MM.1S (cell line): ENCODE results near the gene VEZT.
"Not testable (repeated sequence)": the region's sequence is repeated elsewhere in the genome, so short reads cannot be mapped to it uniquely, and the experiment has no call there.

ENCODE experiments used
- DNase-seq: peaks from one replicate; pipeline ENCODE4 v3.0.0-alpha.2; 2015
- H2AFZ ChIP-seq: fragments of 300-600 bp; sonication (generic); 2 replicates; pipeline ENCODE4 v1.6.0; 2016; ENCODE audit warnings: antibody characterized with exemption, low read length
- H3F3A ChIP-seq: fragments of 300-600 bp; sonication (generic); 2 replicates; pipeline ENCODE4 v1.6.1; 2016; ENCODE audit warnings: mild to moderate bottlenecking, antibody characterized with exemption, low read length, moderate library complexity, mixed read lengths; ENCODE audit not compliant: insufficient read depth
- H3K27ac ChIP-seq: fragments of 300-600 bp; sonication (generic); 2 replicates; pipeline ENCODE4 v1.5.1; 2016; ENCODE audit warnings: mild to moderate bottlenecking, low read length
- H3K27me3 ChIP-seq: fragments of 300-600 bp; sonication (generic); replicated peaks from 2 replicates; pipeline ENCODE4 v1.6.0; 2016; ENCODE audit warnings: low read length; ENCODE audit not compliant: insufficient read depth
- H3K36me3 ChIP-seq: fragments of 300-600 bp; sonication (generic); replicated peaks from 2 replicates; pipeline ENCODE4 v1.6.1; 2016; ENCODE audit warnings: mild to moderate bottlenecking, low read length, mixed read lengths; ENCODE audit not compliant: insufficient read depth
- H3K4me1 ChIP-seq: fragments of 300-600 bp; sonication (generic); 2 replicates; pipeline ENCODE4 v1.6.1; 2016; ENCODE audit warnings: low read length, mixed read lengths
- H3K4me2 ChIP-seq: fragments of 300-600 bp; sonication (generic); 2 replicates; pipeline ENCODE4 v1.6.0; 2016; ENCODE audit warnings: low read depth, low read length
- H3K4me3 ChIP-seq: fragments of 300-600 bp; sonication (generic); 2 replicates; pipeline ENCODE4 v1.5.1; 2016; ENCODE audit warnings: low read length, mixed read lengths
- H3K79me2 ChIP-seq: fragments of 300-600 bp; sonication (generic); 2 replicates; pipeline ENCODE4 v1.6.1; 2016; ENCODE audit warnings: mixed run types, low read length, mixed read lengths
- H3K9ac ChIP-seq: fragments of 300-600 bp; sonication (generic); 2 replicates; pipeline ENCODE4 v1.6.1; 2016; ENCODE audit warnings: low read length, mixed read lengths
- H3K9me2 ChIP-seq: fragments of 300-600 bp; sonication (generic); replicated peaks from 2 replicates; pipeline ENCODE4 v1.6.1; 2016; ENCODE audit warnings: mild to moderate bottlenecking, low read length, mixed read lengths; ENCODE audit not compliant: insufficient read depth
- H3K9me3 ChIP-seq: fragments of 300-600 bp; sonication (generic); replicated peaks from 2 replicates; pipeline ENCODE4 v1.6.1; 2016; ENCODE audit warnings: mild to moderate bottlenecking, low read length, mixed read lengths; ENCODE audit not compliant: insufficient read depth
- H4K20me1 ChIP-seq: fragments of 300-600 bp; sonication (generic); 2 replicates; pipeline ENCODE4 v1.6.1; 2016; ENCODE audit warnings: mild to moderate bottlenecking, low read length, moderate library complexity, mixed read lengths; ENCODE audit not compliant: insufficient read depth
- CTCF ChIP-seq: fragments of 300-600 bp; sonication (generic); IDR thresholded peaks from 2 replicates; pipeline ENCODE4 v1.5.1; 2016; ENCODE audit warnings: antibody characterized with exemption, low read length, mixed read lengths
- EZH2 ChIP-seq: fragments of 300-600 bp; sonication (generic); optimal IDR thresholded peaks from 2 replicates; pipeline ENCODE3; 2017; ENCODE audit warnings: low read depth, mild to moderate bottlenecking, antibody characterized with exemption, low read length, mixed read lengths
- EZH2phosphoT487 ChIP-seq: fragments of 300-600 bp; sonication (generic); IDR thresholded peaks from 2 replicates; pipeline ENCODE4 v1.6.1; 2018; ENCODE audit warnings: antibody characterized with exemption, low read length

Gene VEZT

DNA sequence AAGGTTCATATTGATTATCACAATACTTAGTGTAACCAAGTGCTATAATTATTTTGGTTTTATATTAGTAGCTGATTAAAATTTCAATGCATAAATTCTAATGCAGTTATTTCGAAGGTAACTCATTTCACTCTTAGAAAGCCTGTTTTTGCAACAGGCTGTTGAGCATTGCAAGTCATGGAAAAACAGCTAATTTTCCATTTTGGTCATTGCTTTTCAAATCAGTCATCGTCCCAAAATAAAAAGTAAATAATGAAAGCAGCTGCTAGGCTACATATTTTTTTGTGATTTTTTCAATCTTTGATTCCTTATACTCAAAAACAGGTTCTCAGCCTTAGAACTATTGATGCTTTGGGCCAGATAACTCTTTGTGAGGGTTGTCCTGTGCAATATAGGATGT lies 22.9 kb downstream of the VEZT start:
- Histone ChIP-seq H3K27me3 (no peaks in the 10 kb centered on the region), H3F3A (no peaks in the 10 kb centered on the region), H3K9ac (no peak overlapping the region), H3K4me2 (no peak overlapping the region), H3K9me3 (no peaks in the 10 kb centered on the region), H3K27ac (no peak overlapping the region), H3K36me3 (no peaks in the 10 kb centered on the region), H3K9me2 (no peaks in the 10 kb centered on the region), H2AFZ (no peak overlapping the region), H4K20me1 (no peaks in the 10 kb centered on the region; the same call in 1 of the 2 replicates), H3K4me1 (no peaks in the 10 kb centered on the region), H3K4me3 (no peak overlapping the region), H3K79me2 (peaks cover 72% of the 10 kb centered on the region)
- TF ChIP-seq CTCF: no peak
- TF ChIP-seq EZH2phosphoT487: no peak
- TF ChIP-seq EZH2: no peak
- no peak for DNase-seq

GRCh38 chr12:95241138-95241537 lies 23.5 kb downstream of the VEZT start:
- not testable (repeated sequence) for H3K9me2 ChIP-seq, H4K20me1 ChIP-seq, H3K9me3 ChIP-seq, H3K4me1 ChIP-seq, H3K36me3 ChIP-seq, H3K9ac ChIP-seq, H3K4me3 ChIP-seq, DNase-seq, H2AFZ ChIP-seq, H3K4me2 ChIP-seq, H3K27ac ChIP-seq, H3F3A ChIP-seq, H3K27me3 ChIP-seq
- peaks cover 75% of the 10 kb centered on the region for H3K79me2 ChIP-seq

DNA sequence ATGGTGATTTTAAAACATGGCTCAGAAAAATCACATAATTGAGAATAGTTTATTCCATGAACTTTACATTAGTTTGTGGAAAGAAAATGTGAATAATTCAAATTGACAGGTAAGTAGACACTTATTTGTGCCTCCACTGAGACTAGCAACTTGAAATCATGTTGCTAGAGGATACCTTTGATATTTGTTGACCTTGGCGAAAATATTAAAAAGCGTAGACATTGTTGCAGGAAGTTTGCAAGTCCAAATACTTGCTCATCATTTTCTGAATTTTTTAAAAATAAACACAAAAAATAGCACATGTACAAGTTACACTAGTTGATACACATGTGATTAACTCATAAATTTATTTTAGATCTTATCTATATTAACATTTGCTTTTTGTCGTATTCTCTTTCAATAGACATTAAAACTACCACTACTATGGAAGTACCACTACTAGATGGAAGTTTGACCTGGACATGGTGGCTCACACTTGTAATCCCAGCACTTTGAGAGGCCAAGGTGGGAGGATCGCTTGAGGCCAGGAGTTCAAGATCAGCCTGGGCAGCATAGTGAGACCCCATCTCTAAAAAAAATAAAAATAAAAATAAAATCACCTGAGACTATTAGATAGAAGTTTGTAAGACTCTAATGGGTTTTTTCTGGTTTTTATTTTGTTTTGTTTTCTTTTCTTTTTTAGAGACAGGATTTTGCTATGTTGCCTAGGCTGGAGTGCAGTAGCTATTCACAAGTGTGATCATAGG lies 24.3 kb downstream of the VEZT start:
- Histone ChIP-seq H4K20me1 (no peaks in the 10 kb centered on the region; the same call in 1 of the 2 replicates), H3K4me3 (no peak overlapping the region), H3K4me1 (no peaks in the 10 kb centered on the region), H3K27me3 (no peaks in the 10 kb centered on the region), H3K9ac (no peak overlapping the region), H3K36me3 (no peaks in the 10 kb centered on the region), H3F3A (no peaks in the 10 kb centered on the region), H3K27ac (no peak overlapping the region), H3K4me2 (no peak overlapping the region), H2AFZ (no peak overlapping the region), H3K9me2 (no peaks in the 10 kb centered on the region), H3K79me2 (peaks cover 71% of the 10 kb centered on the region), H3K9me3 (no peaks in the 10 kb centered on the region)
- no peak for DNase-seq
- TF ChIP-seq CTCF: no peak
- no peak for TF ChIP-seq EZH2phosphoT487
- TF ChIP-seq EZH2: no peak

- H3K27ac ChIP-seq: no peak overlapping the region
Observed at GRCh38 chr12:95243497-95244183, 26.0 kb downstream of the VEZT start.

More at GRCh38 chr12:95243497-95244183, 26.0 kb downstream of the VEZT start:
- DNase-seq: no peak
- peaks cover 63% of the 10 kb centered on the region for H3K79me2 ChIP-seq
- H3K9ac ChIP-seq: no peak overlapping the region
- no peaks in the 10 kb centered on the region for H3K9me2 ChIP-seq
- no peaks in the 10 kb centered on the region; the same call in 1 of the 2 replicates for H4K20me1 ChIP-seq
- H3K4me2 ChIP-seq: no peak overlapping the region
- no peaks in the 10 kb centered on the region for H3K27me3 ChIP-seq
- TF ChIP-seq EZH2phosphoT487 (no peak), EZH2 (no peak), CTCF (no peak)
- H3K36me3 ChIP-seq: no peaks in the 10 kb centered on the region
- H3K4me3 ChIP-seq: no peak overlapping the region
- H3F3A ChIP-seq: no peaks in the 10 kb centered on the region
- no peaks in the 10 kb centered on the region for H3K9me3 ChIP-seq
- no peak overlapping the region for H2AFZ ChIP-seq
- H3K4me1 ChIP-seq: no peaks in the 10 kb centered on the region
